Neural cell (in vitro differentiated cells): Measurements from ENCODE around the gene CD200R1L.
A peak's percentile ranks its signal among the peaks of the same experiment; 100 is the strongest.

Source experiments
- EP300 ChIP-seq: fragments of 450-650 bp; conservative IDR thresholded peaks from 2 replicates; pipeline ENCODE4 v1.6.1; 2014; ENCODE audit warnings: antibody characterized with exemption, mild to moderate bottlenecking, moderate library complexity; ENCODE audit not compliant: poor library complexity, severe bottlenecking
- EZH2 ChIP-seq: fragments of 200-600, 300-800 bp; shearing (Covaris generic), sonication (generic); IDR thresholded peaks from 2 replicates; pipeline ENCODE4 v1.6.1; 2014; ENCODE audit warnings: antibody characterized with exemption, low read length, borderline replicate concordance, mild to moderate bottlenecking; ENCODE audit not compliant: insufficient read depth, poor library complexity, severe bottlenecking
- POLR2AphosphoS5 ChIP-seq: IDR thresholded peaks from 2 replicates; pipeline ENCODE4 v1.6.1; 2012
- TAF1 ChIP-seq: IDR thresholded peaks from 2 replicates; pipeline ENCODE4 v1.6.1; 2012; ENCODE audit warnings: low read depth
- TF ChIP-seq, protein P1 (sequence below): fragments of 450-650 bp; IDR thresholded peaks from 2 replicates; pipeline ENCODE4 v1.5.1; 2014; ENCODE audit warnings: antibody characterized with exemption, mild to moderate bottlenecking, moderate library complexity; ENCODE audit not compliant: poor library complexity, severe bottlenecking

DNA sequence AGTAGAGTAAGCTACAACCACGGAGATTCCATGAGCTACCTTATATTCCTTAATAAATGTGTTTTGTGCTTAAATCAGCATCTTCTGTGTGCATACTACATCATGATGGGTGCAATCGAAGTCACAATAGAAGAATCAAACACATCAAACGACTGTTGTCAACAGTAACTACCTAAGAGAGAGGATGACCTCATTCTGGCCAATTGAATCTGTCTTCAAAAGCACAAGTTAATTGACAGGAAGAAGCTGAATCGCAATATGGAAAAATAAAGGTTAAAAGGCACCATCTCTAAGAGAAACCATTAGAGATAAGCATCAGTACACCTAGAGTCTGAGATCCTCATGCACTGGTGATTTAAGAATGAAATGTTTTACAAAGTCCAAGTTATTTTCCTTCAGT lies 39.0 kb downstream of the CD200R1L start:
- TF ChIP-seq, protein P1, sequence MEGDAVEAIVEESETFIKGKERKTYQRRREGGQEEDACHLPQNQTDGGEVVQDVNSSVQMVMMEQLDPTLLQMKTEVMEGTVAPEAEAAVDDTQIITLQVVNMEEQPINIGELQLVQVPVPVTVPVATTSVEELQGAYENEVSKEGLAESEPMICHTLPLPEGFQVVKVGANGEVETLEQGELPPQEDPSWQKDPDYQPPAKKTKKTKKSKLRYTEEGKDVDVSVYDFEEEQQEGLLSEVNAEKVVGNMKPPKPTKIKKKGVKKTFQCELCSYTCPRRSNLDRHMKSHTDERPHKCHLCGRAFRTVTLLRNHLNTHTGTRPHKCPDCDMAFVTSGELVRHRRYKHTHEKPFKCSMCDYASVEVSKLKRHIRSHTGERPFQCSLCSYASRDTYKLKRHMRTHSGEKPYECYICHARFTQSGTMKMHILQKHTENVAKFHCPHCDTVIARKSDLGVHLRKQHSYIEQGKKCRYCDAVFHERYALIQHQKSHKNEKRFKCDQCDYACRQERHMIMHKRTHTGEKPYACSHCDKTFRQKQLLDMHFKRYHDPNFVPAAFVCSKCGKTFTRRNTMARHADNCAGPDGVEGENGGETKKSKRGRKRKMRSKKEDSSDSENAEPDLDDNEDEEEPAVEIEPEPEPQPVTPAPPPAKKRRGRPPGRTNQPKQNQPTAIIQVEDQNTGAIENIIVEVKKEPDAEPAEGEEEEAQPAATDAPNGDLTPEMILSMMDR = no peak
- TF ChIP-seq EZH2 (no peak), EP300 (peak; percentile 14), TAF1 (no peak), POLR2AphosphoS5 (no peak)
